Head of caudate nucleus (tissue), 42 donors: ENCODE measurements around the gene CYP46A1.
"Not testable (repeated sequence)": the region's sequence is repeated elsewhere in the genome, so short reads cannot be mapped to it uniquely, and the experiment has no call there.

Experiments used
- DNase-seq, 42 donors: peaks; one replicate each; pipeline versions ENCODE4 v3.0.0 to v3.0.0-alpha.2; 2020 to 2021; ENCODE audit warnings: mixed read lengths in 7 of 42
- intact Hi-C: fragments of 100-400 bp; cut with DNase I; formaldehyde crosslinking; loops from one replicate; pipeline ENCODE4 v1.15.0; 2022

The CYP46A1 gene

DNA sequence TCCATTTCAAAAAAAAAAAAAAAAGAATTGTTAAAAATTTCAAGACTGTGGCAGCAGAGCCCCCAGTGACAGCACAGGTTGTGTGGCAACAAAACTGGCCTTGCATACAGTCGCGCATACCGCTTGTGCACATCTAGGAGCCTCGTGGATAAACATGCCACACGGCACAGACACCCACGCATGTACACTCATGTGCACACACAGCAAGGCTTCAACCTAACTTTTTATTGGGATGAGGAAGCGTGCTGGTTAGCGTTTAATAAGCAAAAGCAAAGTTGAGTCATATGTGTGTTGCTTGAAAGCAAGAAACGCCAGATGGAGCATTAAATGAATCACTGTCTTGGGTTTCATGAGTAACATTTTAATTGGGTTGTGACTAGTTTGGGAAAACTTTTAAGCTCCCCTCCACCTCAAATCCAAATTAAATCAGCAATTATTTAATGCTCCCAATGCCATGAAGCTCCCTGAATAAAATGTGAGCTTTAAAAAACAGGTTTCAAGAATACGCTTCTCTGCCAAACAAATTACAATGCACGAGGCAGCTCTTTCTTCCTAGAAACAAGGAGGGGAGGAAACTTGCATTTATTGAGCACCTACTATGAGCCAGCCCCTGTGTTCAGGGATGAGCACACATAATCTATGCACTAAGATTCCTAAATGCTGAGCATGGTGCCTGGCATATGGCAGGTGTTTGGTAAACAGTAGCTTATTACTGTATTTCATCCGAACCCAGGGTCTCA is 73.4 kb downstream of the CYP46A1 start:
- intact Hi-C loops, result no loop called here
- DNase-seq, result no peak

- DNase-seq, result peak in 5 of 42 donors; percentile 15 to 53 (median 33)
- intact Hi-C loops, result no loop called here
Observed at GRCh38 chr14:99758121-99758821, 74.2 kb downstream of the CYP46A1 start.

GRCh38 chr14:99758872-99759545 is 74.9 kb downstream of the CYP46A1 start:
- DNase-seq, result no peak
- intact Hi-C loops, result no loop called here

DNA sequence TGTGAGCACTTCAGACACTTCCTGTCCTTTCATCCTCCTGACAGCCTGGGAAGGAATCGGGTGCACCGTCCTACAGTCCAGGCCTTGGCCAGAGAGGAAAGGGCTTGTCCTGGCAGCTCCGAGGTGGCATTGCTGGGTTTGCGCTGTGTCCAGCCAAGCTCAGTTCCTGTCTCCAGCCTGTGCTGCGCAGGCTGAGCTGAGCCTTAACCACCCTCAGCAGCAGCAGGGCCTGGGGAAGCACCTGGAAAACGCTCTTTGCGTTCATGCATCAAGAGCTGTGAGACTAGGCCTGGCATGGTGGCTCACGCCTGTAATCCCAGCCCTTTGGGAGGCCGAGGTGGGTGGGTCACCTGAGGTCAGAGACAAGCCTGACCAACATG is 75.4 kb downstream of the CYP46A1 start:
- intact Hi-C loops, result no loop called here
- DNase-seq, result no peak

DNA sequence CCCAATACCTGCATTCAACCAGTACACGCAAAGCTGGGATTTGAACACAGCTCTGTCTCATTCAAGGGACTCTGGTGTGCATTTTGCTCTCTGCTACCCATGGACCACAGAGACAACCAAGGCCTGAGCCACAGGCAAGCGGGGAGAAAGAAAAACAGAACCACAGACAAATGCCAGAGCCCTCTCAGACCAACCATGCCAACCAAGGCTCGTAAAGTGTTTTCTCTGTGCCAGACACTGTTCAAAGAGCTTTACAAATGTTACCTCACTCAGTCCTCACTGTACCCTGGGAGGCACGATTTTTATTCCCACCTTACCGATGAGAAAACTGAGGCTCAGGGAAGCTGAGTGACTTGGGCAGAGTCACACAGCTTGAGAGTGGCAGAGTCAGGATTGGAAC is 76.7 kb downstream of the CYP46A1 start:
- DNase-seq, result no peak
- intact Hi-C loops, result no loop called here

- intact Hi-C loops, result not testable (repeated sequence)
- peak in 1 of 42 donors; percentile 6 for DNase-seq
Observed at GRCh38 chr14:99762911-99763310, 78.8 kb downstream of the CYP46A1 start.

DNA sequence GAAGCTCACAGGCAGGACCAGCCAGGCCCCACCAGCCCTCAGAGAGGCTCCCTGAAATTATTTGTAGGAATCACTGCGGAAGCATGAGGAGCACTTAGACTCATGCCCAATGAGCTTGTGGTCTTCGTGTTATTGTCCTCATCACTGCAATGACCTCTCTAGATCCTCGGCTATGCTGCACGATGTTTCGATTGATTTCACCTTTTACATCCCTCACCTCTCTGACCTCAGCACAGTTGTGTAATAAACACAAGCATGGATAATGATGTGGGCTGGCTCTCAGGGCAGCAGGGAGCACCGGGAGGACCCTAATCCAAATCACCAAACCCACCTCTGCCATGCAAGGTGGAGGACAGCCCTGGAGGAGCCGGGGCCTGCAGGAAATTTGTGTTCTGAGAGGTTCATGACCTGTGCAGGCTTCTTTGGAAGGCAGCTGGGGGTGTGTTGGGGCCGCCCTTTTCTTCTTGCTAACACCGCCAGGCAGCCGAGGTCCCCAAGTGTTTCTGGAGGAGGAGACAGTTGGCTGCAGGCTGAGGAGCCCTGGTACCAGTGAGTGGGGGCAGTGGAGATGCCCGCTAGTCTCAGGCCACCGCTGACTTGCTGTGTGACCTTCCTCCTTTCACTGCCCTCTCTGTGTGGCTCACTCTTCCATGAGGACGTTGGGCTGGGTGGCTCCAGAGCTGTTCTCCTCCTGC is 79.6 kb downstream of the CYP46A1 start:
- intact Hi-C loops, result no loop called here
- no peak for DNase-seq

GRCh38 chr14:99764222-99764706 is 80.2 kb downstream of the CYP46A1 start:
- intact Hi-C loops, result no loop called here
- DNase-seq, result no peak

- intact Hi-C loops, result no loop called here
Observed at GRCh38 chr14:99768381-99768780, 84.3 kb downstream of the CYP46A1 start.

GRCh38 chr14:99769123-99769522 is 85.0 kb downstream of the CYP46A1 start:
- intact Hi-C loops, result no loop called here
- DNase-seq, result peak in 1 of 42 donors; percentile 13

More at GRCh38 chr14:99768381-99768780, 84.3 kb downstream of the CYP46A1 start:
- DNase-seq, result peak in 1 of 42 donors; percentile 7

GRCh38 chr14:99769799-99770198 is 85.7 kb downstream of the CYP46A1 start:
- no peak for DNase-seq
- intact Hi-C loops, result no loop called here

DNA sequence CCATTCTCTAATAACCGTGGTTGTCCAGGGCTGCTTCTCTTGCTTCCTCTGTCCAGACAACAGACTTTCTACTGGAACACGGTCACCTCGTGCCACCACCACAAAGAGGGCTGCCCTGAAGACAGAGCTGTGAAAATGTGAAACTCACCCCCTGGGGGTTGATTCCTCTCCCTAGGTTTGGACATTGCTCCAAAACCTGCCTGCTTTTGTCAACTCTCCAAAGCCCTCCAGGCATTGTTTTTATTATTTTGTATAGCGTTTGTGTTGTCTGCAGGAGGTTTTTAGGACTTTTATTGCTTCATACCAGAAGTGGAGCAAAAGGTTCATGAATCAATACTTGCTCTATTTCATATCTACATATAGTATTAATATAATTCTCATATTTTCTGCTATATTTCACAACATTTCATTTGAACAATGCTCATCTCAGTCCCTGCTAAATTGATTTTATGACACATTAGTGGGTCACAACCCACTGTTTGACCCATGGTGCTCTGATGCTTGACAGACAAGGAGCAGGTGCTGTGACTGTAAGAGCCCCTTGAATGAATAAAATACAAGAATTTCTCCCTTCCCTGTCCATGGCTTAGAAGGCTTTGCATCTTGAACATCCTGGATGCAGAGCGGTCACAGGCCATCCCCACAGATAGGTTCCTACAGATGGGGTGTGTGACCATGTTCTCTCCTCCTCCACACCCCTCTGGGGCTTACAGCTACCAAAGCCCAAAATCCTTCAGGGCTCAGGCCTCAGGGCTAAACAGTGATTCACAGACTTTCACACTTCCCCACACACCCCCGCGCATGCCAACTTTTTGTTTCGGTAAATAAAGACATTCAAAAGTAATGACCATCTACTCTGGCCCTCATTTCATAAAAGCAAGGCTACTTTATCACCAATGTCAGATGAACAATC is 88.5 kb downstream of the CYP46A1 start:
- intact Hi-C loops, result no loop called here
- DNase-seq, result peak in 2 of 42 donors; percentile 7 to 13

DNA sequence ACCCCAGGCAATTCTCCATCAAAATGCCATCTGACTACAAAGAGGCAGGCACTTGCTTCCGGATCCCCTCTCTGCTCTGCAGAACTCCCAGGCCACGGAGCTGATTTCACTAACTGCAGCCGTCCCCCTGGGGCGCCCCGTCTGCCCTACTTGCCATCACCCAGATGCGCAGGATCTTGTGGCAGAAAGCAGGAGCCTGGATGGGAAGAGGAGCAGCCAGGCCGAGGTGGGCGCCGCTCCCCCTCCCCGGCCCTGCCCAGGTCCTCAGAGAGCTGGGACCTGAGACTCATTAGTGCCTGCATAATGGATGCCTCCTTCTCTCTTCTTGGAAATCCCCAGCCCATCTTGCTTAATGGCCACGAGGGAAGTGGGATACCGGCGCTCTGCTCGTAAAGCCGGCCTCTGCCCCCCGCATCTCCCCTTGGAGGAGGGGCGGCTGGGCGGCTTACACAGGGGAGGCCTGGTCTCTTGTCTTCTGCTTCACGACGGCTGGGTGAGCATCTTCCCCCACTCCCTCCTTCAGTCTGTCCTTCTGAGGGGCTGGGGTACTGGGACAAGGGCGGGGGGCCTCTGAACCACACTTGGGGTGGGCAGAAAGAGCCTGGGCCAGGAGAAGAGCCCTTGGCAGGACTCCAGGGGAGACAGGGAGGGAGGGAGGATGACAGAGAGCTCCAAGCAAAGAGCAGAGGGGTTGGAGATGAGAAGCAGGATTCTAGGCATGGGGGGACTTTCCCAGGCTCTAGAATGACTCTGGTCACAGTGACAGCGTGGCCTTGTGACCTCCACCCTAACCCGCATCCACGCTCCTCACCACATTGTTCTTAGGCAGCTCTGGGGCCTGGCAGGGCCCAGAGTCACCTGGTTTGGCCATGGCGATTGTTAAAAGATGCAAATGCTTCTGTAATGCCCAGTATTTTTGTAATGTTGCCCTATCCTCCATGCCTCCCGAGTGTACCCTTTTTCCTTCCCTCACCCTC is 89.7 kb downstream of the CYP46A1 start:
- DNase-seq, result peak in 7 of 42 donors; percentile 18 to 38 (median 27)
- intact Hi-C loops, result no loop called here

DNA sequence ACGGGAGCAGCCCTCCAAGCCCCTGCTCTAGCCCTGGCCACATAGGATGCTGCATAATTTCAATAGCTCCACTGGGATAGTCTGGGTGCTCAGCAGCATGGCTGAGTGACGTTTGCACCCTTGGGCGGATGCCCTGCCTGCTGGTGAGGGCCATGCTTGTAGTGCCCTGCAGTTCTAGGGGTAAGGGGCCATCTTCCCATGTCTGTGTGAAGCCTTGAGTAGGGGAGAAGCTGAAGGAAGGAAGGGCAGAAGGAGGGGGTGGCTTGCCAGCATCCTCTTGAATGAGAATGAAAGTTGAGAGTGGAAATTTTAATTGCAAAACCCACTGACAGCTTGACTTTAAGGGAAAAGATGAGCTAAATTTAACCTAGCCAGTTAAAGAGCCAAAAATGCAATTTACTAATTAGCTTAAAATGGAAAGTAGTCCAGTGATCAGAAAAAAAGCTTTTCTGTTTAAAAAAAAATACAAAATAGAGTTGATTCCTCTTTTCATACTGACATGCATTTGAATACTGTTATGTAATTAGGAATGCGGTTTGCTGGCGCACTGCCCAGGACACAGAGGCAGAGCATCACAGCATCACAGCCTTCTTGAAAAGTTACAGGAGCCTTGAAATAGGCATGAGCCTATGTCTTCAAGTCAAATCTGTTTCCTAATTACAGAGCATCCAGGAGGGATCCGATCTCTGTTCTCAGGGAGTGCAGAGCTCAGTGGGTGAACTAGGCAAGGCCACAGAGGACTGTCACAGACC is 90.6 kb downstream of the CYP46A1 start:
- intact Hi-C loops, result no loop called here
- peak in 41 of 42 donors; percentile 31 to 82 (median 64) for DNase-seq

- intact Hi-C loops, result no loop called here
- DNase-seq, result peak in 3 of 42 donors; percentile 22 to 29 (median 27)
Observed at GRCh38 chr14:99775351-99775750, 91.3 kb downstream of the CYP46A1 start.
